Hepatocyte (in vitro differentiated cells): ENCODE data around the gene EQTN. TPM values are rescaled to one million over a fixed set of nuclear protein-coding genes. Genes with fewer than 3 reads are reported as not detected.

Source experiments
- DNase-seq: peaks from one replicate; pipeline ENCODE4 v3.0.0-alpha.2; 2016; ENCODE audit warnings: low spot score
- H2AFZ ChIP-seq: fragments of 200-600 bp; sonication (generic); 2 replicates; pipeline ENCODE4 v1.6.0; 2016; ENCODE audit warnings: antibody characterized with exemption, mild to moderate bottlenecking
- H3K27ac ChIP-seq: fragments of 200-600 bp; sonication (generic); 2 replicates; pipeline ENCODE4 v1.5.1; 2016; ENCODE audit warnings: mild to moderate bottlenecking
- H3K27me3 ChIP-seq: fragments of 200-600 bp; sonication (generic); 2 replicates; pipeline ENCODE4 v1.6.1; 2016
- H3K36me3 ChIP-seq: fragments of 200-600 bp; sonication (generic); replicated peaks from 2 replicates; pipeline ENCODE4 v1.5.1; 2016; ENCODE audit warnings: low read depth; ENCODE audit not compliant: insufficient read depth
- H3K4me1 ChIP-seq: fragments of 200-600 bp; sonication (generic); 2 replicates; pipeline ENCODE4 v1.5.1; 2016; ENCODE audit warnings: mild to moderate bottlenecking, moderate library complexity; ENCODE audit not compliant: insufficient read depth
- H3K4me2 ChIP-seq: fragments of 200-600 bp; sonication (generic); 2 replicates; pipeline ENCODE4 v1.6.0; 2016
- H3K4me3 ChIP-seq: fragments of 200-600 bp; sonication (generic); 2 replicates; pipeline ENCODE4 v1.5.1; 2016; ENCODE audit warnings: mild to moderate bottlenecking
- H3K79me2 ChIP-seq: fragments of 200-600 bp; sonication (generic); 2 replicates; pipeline ENCODE4 v1.6.0; 2017; ENCODE audit warnings: mild to moderate bottlenecking
- H3K9me2 ChIP-seq: fragments of 200-600 bp; sonication (generic); replicated peaks from 2 replicates; pipeline ENCODE4 v1.6.0; 2017; ENCODE audit warnings: mild to moderate bottlenecking; ENCODE audit not compliant: insufficient read depth
- H3K9me3 ChIP-seq: fragments of 200-600 bp; sonication (generic); 2 replicates; pipeline ENCODE4 v1.5.1; 2016; ENCODE audit warnings: low read depth, mild to moderate bottlenecking
- H4K20me1 ChIP-seq: fragments of 200-600 bp; sonication (generic); 2 replicates; pipeline ENCODE4 v1.6.0; 2016; ENCODE audit warnings: mild to moderate bottlenecking; ENCODE audit not compliant: insufficient read depth, poor library complexity, severe bottlenecking
- EZH2 ChIP-seq: fragments of 200-600 bp; sonication (generic); IDR thresholded peaks from 2 replicates; pipeline ENCODE4 v1.6.1; 2016; ENCODE audit warnings: antibody characterized with exemption, mild to moderate bottlenecking, borderline replicate concordance
- EZH2phosphoT487 ChIP-seq: fragments of 200-600 bp; sonication (generic); IDR thresholded peaks from one replicate; pipeline ENCODE4 v1.6.1; 2018; ENCODE audit warnings: antibody characterized with exemption, mild to moderate bottlenecking, low read depth, moderate library complexity; ENCODE audit not compliant: unreplicated experiment, severe bottlenecking
- WGBS: methylation state at CpG from one replicate; pipeline ENCODE4 v1.1.6; 2016; ENCODE audit warnings: low lambda C conversion rate; ENCODE audit errors: missing lambda C conversion rate; 5-methylcytosine and 5-hydroxymethylcytosine counted together
- polyA plus RNA-seq: library from polyadenylated mRNA; unstranded; fragments of >200 nt; fragmentation: Nextera tagmentation; extraction: Ambion mirVana; gene quantifications from 2 replicates; pipeline ENCODE4 v1.2.1, GENCODE V29; 2016
- total RNA-seq: library from RNA; depleted of rRNA; stranded (reverse); fragments of >200 nt; gene quantifications from 2 replicates; pipeline ENCODE4 v1.2.3, GENCODE V29; 2014
- TF ChIP-seq, protein P1 (sequence below): fragments of 200-600 bp; sonication (generic); IDR thresholded peaks from 2 replicates; pipeline ENCODE4 v1.5.1; 2016; ENCODE audit warnings: antibody characterized with exemption, mild to moderate bottlenecking; ENCODE audit not compliant: poor library complexity

EQTN gene
- total and polyA plus RNA-seq, 2 experiments from 2014 or later: 1.1 TPM; not detected in 1

DNA sequence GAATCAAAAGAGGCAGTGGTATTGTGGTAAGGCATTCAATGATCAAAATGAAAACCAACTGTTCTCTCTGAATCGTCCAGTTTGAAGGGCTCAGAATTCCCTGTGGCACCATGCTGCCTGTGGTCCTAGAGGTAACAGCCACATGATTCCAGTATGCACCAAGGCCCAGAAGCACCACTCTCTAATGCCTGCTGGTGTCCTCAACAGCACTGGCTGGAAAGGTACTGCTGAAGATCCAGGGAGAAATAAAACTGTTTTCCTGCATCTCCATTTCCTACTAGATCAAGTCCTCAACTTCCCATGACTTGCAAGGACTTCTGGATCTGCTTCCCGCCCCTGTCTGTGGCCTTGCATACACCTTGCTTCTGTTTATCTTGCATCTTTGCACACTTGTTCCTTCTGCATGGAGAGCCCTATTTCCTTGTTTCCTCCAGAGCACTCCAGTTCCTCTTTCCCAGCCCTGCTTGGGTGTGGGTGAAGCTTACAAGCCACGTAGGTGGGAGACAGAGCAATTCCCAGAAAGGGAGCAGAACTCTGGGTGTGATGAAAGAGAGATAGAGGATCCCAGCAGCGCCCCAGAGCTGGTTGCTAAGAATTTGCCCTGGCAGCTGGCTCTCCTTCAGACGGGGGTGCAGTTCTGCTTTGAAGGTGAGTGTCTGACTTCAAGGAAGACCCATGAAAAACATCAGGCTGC, 41.0 kb upstream of the EQTN start:
- no peaks in the 10 kb centered on the region for H4K20me1 ChIP-seq
- H3K27ac ChIP-seq: peak overlapping the region; percentile 62
- no peak overlapping the region for H3K4me3 ChIP-seq
- no peaks in the 10 kb centered on the region for H3K9me3 ChIP-seq
- H3K4me2 ChIP-seq: no peak overlapping the region
- no peak for DNase-seq
- WGBS: 79% methylated on average over 5 of the region's 5 CpGs
- peaks cover 25% of the 10 kb centered on the region for H3K4me1 ChIP-seq
- TF ChIP-seq, protein P1, sequence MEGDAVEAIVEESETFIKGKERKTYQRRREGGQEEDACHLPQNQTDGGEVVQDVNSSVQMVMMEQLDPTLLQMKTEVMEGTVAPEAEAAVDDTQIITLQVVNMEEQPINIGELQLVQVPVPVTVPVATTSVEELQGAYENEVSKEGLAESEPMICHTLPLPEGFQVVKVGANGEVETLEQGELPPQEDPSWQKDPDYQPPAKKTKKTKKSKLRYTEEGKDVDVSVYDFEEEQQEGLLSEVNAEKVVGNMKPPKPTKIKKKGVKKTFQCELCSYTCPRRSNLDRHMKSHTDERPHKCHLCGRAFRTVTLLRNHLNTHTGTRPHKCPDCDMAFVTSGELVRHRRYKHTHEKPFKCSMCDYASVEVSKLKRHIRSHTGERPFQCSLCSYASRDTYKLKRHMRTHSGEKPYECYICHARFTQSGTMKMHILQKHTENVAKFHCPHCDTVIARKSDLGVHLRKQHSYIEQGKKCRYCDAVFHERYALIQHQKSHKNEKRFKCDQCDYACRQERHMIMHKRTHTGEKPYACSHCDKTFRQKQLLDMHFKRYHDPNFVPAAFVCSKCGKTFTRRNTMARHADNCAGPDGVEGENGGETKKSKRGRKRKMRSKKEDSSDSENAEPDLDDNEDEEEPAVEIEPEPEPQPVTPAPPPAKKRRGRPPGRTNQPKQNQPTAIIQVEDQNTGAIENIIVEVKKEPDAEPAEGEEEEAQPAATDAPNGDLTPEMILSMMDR: no peak
- no peaks in the 10 kb centered on the region for H3K36me3 ChIP-seq
- H2AFZ ChIP-seq: no peak overlapping the region
- no peaks in the 10 kb centered on the region for H3K27me3 ChIP-seq
- H3K9me2 ChIP-seq: no peaks in the 10 kb centered on the region
- peaks cover 3% of the 10 kb centered on the region for H3K79me2 ChIP-seq

DNA sequence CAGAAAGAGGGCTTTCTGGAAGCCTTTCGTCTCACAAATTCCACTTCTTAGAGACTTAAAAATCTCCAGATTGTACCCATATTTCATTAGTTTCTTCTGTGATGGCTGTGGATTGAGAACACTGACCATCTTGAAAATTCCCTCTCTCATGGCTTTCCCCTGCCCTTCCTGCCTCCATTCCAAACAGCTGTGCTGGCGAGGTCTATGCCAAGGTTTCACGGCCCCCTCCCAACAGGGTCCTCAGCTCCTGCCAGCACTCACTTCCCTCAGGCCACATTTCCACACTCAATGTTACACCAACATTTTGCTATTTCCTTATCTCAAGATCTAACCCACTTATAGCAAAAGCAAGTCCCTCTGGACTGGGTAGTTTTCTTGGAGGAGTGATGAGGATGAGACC, 40.3 kb upstream of the EQTN start:
- Histone ChIP-seq H3K27ac (peak overlapping the region; percentile 62), H4K20me1 (no peaks in the 10 kb centered on the region), H3K4me3 (no peak overlapping the region), H3K36me3 (no peaks in the 10 kb centered on the region), H3K9me3 (no peaks in the 10 kb centered on the region), H3K4me2 (no peak overlapping the region), H3K9me2 (no peaks in the 10 kb centered on the region), H3K79me2 (peaks cover 3% of the 10 kb centered on the region), H3K4me1 (peaks cover 25% of the 10 kb centered on the region), H2AFZ (no peak overlapping the region), H3K27me3 (no peaks in the 10 kb centered on the region)
- WGBS: 97% methylated on average over 3 of the region's 3 CpGs
- TF ChIP-seq EZH2phosphoT487: no peak
- TF ChIP-seq, protein P1: no peak
- no peak for TF ChIP-seq EZH2
- DNase-seq: no peak

DNA sequence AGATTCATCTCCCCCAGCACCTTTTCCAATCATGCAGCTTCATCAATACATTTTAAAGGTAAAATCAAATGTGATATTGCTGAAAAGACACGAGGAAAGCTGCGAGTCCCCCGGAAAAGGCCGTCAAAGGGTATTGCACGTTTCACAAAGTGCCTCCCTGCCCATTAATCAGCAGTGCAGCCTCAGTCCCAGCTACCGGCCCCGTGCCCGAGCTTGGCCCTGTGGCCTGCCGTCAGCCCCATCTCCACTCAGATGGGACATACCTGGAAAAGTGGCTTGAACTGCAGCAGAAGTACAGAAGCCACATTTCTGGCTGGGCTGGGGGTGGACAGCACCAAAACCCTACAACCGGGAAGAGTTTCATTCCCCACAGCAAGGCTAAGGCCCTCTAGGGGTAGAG, 39.9 kb upstream of the EQTN start:
- Histone ChIP-seq H3K4me1 (peaks cover 25% of the 10 kb centered on the region), H3K9me3 (no peaks in the 10 kb centered on the region), H3K27me3 (no peaks in the 10 kb centered on the region), H4K20me1 (no peaks in the 10 kb centered on the region), H3K36me3 (no peaks in the 10 kb centered on the region), H2AFZ (no peak overlapping the region), H3K79me2 (peaks cover 3% of the 10 kb centered on the region), H3K9me2 (no peaks in the 10 kb centered on the region), H3K27ac (no peak overlapping the region), H3K4me2 (no peak overlapping the region), H3K4me3 (no peak overlapping the region)
- TF ChIP-seq EZH2: no peak
- WGBS: 95% methylated on average over 10 of the region's 10 CpGs
- no peak for DNase-seq

DNA sequence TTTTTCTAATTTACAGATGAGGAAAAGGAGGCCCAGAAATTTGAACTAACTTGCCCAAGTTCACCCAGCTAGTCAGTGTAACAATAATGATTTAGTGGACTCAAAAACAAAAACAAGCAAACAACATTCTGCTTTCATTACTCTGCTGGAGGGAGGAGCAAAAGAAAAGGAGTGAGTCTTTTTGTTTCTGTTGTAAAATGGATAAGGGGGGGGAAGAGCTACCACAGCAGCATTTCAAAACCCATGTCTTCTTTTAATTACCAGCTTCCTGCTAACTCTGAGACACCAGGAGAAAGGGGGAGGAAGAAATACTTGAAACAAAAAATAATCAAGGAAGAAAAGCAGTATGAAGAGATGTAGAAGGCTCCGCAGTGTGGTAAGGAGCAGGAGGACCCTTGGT, 39.2 kb upstream of the EQTN start:
- DNase-seq: no peak
- no peak overlapping the region for H3K4me2 ChIP-seq
- TF ChIP-seq, protein P1: no peak
- TF ChIP-seq EZH2phosphoT487: no peak
- TF ChIP-seq EZH2: no peak
- no peak overlapping the region for H2AFZ ChIP-seq
- H3K27ac ChIP-seq: no peak overlapping the region
- H3K36me3 ChIP-seq: no peaks in the 10 kb centered on the region
- peaks cover 3% of the 10 kb centered on the region for H3K79me2 ChIP-seq
- no peaks in the 10 kb centered on the region for H3K27me3 ChIP-seq
- no peaks in the 10 kb centered on the region for H3K9me2 ChIP-seq
- H4K20me1 ChIP-seq: no peaks in the 10 kb centered on the region
- WGBS: 100% methylated on average over 1 of the region's 1 CpG
- H3K4me1 ChIP-seq: peaks cover 25% of the 10 kb centered on the region
- no peaks in the 10 kb centered on the region for H3K9me3 ChIP-seq
- H3K4me3 ChIP-seq: no peak overlapping the region
